Liver (tissue), 3 donors: ENCODE measurements around the gene CEACAM21.

Source experiments
- GABPA ChIP-seq, 2 donors: IDR thresholded peaks in 1 of 2; conservative IDR thresholded peaks in 1 of 2; 2 replicates each; pipeline ENCODE4 v1.6.1; 2016; ENCODE audit warnings: antibody characterized with exemption in 2 of 2, mild to moderate bottlenecking in 1 of 2, moderate library complexity in 1 of 2
- JUND ChIP-seq, 2 donors: IDR thresholded peaks; 2 replicates each; pipeline ENCODE4 v1.6.1; 2016; ENCODE audit warnings: antibody characterized with exemption in 2 of 2
- RXRA ChIP-seq, 2 donors: IDR thresholded peaks; 2 replicates each; pipeline ENCODE4 v1.6.1; 2017 to 2018; ENCODE audit warnings: antibody characterized with exemption in 2 of 2, mild to moderate bottlenecking in 1 of 2
- SP1 ChIP-seq: IDR thresholded peaks from 2 replicates; pipeline ENCODE4 v1.6.1; 2018; ENCODE audit warnings: antibody characterized with exemption, mild to moderate bottlenecking
- TAF1 ChIP-seq: conservative IDR thresholded peaks from 2 replicates; pipeline ENCODE4 v1.6.1; 2016; ENCODE audit warnings: antibody characterized with exemption, mild to moderate bottlenecking
- YY1 ChIP-seq: IDR thresholded peaks from 2 replicates; pipeline ENCODE4 v1.6.1; 2016; ENCODE audit warnings: antibody characterized with exemption, mild to moderate bottlenecking
- ZBTB33 ChIP-seq: IDR thresholded peaks from 2 replicates; pipeline ENCODE4 v1.6.1; 2016; ENCODE audit warnings: antibody characterized with exemption
- TF ChIP-seq, protein P1 (sequence below): fragments of 150-350 bp; IDR thresholded peaks from 2 replicates; pipeline ENCODE4 v1.5.1; 2017; ENCODE audit warnings: improper control_type of control experiment, low read depth, low read length; ENCODE audit not compliant: missing input control
- TF ChIP-seq, protein P2 (sequence below): IDR thresholded peaks from 2 replicates; pipeline ENCODE4 v1.6.1; 2016; ENCODE audit warnings: antibody characterized with exemption, mild to moderate bottlenecking
- donor health status: healthy.
- donor health status: healthy.

DNA sequence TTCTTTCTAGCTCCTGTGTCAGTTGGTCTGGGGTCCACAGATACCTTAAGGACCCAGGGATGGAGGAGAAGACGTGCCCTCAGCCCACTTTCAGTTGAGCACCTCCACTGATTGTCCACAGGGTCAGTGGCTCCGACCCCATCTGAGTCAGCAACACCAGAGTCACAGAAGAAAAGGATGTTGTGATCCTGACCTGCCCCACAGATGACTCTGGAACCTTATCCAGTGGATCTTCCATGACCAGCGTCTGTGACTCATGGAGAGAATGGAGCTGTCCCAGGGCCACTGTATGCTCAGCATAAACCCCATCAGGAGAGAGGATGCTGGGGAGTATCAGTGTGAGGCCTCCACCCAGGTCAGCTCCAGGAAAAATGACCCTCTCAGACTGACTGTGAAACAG lies 28.9 kb downstream of the CEACAM21 start:
- TF ChIP-seq, protein P1, sequence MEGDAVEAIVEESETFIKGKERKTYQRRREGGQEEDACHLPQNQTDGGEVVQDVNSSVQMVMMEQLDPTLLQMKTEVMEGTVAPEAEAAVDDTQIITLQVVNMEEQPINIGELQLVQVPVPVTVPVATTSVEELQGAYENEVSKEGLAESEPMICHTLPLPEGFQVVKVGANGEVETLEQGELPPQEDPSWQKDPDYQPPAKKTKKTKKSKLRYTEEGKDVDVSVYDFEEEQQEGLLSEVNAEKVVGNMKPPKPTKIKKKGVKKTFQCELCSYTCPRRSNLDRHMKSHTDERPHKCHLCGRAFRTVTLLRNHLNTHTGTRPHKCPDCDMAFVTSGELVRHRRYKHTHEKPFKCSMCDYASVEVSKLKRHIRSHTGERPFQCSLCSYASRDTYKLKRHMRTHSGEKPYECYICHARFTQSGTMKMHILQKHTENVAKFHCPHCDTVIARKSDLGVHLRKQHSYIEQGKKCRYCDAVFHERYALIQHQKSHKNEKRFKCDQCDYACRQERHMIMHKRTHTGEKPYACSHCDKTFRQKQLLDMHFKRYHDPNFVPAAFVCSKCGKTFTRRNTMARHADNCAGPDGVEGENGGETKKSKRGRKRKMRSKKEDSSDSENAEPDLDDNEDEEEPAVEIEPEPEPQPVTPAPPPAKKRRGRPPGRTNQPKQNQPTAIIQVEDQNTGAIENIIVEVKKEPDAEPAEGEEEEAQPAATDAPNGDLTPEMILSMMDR = no peak
- TF ChIP-seq JUND (IDR thresholded peaks at IDR 0.05) (no peak), SP1 (no peak), ZBTB33 (no peak), RXRA (IDR thresholded peaks at IDR 0.05) (no peak), YY1 (no peak), TAF1 (no peak), GABPA (IDR thresholded peaks at IDR 0.05 in 1 of 2, conservative IDR thresholded peaks at IDR 0.05 in 1 of 2) (no peak)
- TF ChIP-seq, protein P2, sequence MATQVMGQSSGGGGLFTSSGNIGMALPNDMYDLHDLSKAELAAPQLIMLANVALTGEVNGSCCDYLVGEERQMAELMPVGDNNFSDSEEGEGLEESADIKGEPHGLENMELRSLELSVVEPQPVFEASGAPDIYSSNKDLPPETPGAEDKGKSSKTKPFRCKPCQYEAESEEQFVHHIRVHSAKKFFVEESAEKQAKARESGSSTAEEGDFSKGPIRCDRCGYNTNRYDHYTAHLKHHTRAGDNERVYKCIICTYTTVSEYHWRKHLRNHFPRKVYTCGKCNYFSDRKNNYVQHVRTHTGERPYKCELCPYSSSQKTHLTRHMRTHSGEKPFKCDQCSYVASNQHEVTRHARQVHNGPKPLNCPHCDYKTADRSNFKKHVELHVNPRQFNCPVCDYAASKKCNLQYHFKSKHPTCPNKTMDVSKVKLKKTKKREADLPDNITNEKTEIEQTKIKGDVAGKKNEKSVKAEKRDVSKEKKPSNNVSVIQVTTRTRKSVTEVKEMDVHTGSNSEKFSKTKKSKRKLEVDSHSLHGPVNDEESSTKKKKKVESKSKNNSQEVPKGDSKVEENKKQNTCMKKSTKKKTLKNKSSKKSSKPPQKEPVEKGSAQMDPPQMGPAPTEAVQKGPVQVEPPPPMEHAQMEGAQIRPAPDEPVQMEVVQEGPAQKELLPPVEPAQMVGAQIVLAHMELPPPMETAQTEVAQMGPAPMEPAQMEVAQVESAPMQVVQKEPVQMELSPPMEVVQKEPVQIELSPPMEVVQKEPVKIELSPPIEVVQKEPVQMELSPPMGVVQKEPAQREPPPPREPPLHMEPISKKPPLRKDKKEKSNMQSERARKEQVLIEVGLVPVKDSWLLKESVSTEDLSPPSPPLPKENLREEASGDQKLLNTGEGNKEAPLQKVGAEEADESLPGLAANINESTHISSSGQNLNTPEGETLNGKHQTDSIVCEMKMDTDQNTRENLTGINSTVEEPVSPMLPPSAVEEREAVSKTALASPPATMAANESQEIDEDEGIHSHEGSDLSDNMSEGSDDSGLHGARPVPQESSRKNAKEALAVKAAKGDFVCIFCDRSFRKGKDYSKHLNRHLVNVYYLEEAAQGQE = no peak
